OCI-LY3 (cell line): Measurements from ENCODE around the gene MRPL52.

Experiments
- H2AFZ ChIP-seq: fragments of 200-600, 300-600 bp; shearing (Covaris generic); 2 replicates; pipeline ENCODE4 v1.6.0; 2014; ENCODE audit warnings: antibody characterized with exemption, low read depth, low read length
- H3K27ac ChIP-seq: fragments of 200-600, 300-600 bp; sonication (generic); 2 replicates; pipeline ENCODE4 v1.5.1; 2014; ENCODE audit warnings: mild to moderate bottlenecking, low read length, moderate library complexity, mixed read lengths
- H3K27me3 ChIP-seq: fragments of 200-600, 300-600 bp; sonication (generic); 2 replicates; pipeline ENCODE4 v1.6.1; 2014; ENCODE audit warnings: low read depth, low read length, mixed read lengths
- H3K36me3 ChIP-seq: fragments of 200-600, 300-600 bp; sonication (generic); replicated peaks from 2 replicates; pipeline ENCODE3; 2014; ENCODE audit warnings: low read depth, low read length, mixed read lengths
- H3K4me1 ChIP-seq: fragments of 300-600, 200-600 bp; sonication (generic); 2 replicates; pipeline ENCODE4 v1.6.1; 2014; ENCODE audit warnings: low read length, mixed read lengths
- H3K4me2 ChIP-seq: fragments of 200-600, 300-600 bp; sonication (generic); 2 replicates; pipeline ENCODE4 v1.6.1; 2014; ENCODE audit warnings: low read length, mixed read lengths
- H3K4me3 ChIP-seq: fragments of 300-600, 200-600 bp; sonication (generic); 2 replicates; pipeline ENCODE4 v1.5.1; 2014; ENCODE audit warnings: antibody characterized with exemption, mild to moderate bottlenecking, low read length, moderate library complexity
- H3K79me2 ChIP-seq: fragments of 300-600, 200-600 bp; shearing (Covaris generic); 2 replicates; pipeline ENCODE4 v1.6.1; 2014; ENCODE audit warnings: mild to moderate bottlenecking, low read length, mixed read lengths
- H3K9ac ChIP-seq: fragments of 300-600, 200-600 bp; shearing (Covaris generic); 2 replicates; pipeline ENCODE4 v1.6.0; 2014; ENCODE audit warnings: mild to moderate bottlenecking, low read length, moderate library complexity
- H3K9me3 ChIP-seq: fragments of 200-600, 300-600 bp; shearing (Covaris generic); 2 replicates; pipeline ENCODE4 v1.6.1; 2014; ENCODE audit warnings: low read length, mixed read lengths; ENCODE audit not compliant: insufficient read depth
- H4K20me1 ChIP-seq: fragments of 200-600, 300-600 bp; sonication (generic); 2 replicates; pipeline ENCODE4 v1.6.1; 2016; ENCODE audit warnings: low read length, mixed read lengths; ENCODE audit not compliant: insufficient read depth
- EZH2phosphoT487 ChIP-seq: fragments of 200-600 bp; shearing (Covaris generic); IDR thresholded peaks from 2 replicates; pipeline ENCODE4 v1.6.1; 2018; ENCODE audit warnings: antibody characterized with exemption, mixed run types, low read depth
- TF ChIP-seq, protein P1 (sequence below): fragments of 200-600, 300-600 bp; sonication (generic); IDR thresholded peaks from 2 replicates; pipeline ENCODE4 v1.5.1; 2014; ENCODE audit warnings: antibody characterized with exemption, low read length, low read depth

The MRPL52 gene

GRCh38 chr14:22871224-22872032, 41.7 kb downstream of the MRPL52 start, which contains the start of gene LRP10:
Gene LRP10 (plus strand): TSS chr14:22871740. CDS start chr14:22872304, 564 bp downstream.
- H3K79me2 ChIP-seq = peaks cover 13% of the 10 kb centered on the region; the same call in 1 of the 2 replicates
- peak within 1 kb of the TSS; percentile 93 for H3K27ac ChIP-seq
- peak within 1 kb of the TSS; percentile 91 for H3K9ac ChIP-seq
- peaks cover 24% of the 10 kb centered on the region for H3K36me3 ChIP-seq
- H3K4me2 ChIP-seq = peak within 1 kb of the TSS; percentile 90
- no peak for TF ChIP-seq EZH2phosphoT487
- TF ChIP-seq, protein P1, sequence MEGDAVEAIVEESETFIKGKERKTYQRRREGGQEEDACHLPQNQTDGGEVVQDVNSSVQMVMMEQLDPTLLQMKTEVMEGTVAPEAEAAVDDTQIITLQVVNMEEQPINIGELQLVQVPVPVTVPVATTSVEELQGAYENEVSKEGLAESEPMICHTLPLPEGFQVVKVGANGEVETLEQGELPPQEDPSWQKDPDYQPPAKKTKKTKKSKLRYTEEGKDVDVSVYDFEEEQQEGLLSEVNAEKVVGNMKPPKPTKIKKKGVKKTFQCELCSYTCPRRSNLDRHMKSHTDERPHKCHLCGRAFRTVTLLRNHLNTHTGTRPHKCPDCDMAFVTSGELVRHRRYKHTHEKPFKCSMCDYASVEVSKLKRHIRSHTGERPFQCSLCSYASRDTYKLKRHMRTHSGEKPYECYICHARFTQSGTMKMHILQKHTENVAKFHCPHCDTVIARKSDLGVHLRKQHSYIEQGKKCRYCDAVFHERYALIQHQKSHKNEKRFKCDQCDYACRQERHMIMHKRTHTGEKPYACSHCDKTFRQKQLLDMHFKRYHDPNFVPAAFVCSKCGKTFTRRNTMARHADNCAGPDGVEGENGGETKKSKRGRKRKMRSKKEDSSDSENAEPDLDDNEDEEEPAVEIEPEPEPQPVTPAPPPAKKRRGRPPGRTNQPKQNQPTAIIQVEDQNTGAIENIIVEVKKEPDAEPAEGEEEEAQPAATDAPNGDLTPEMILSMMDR = no peak
- no peaks in the 10 kb centered on the region for H3K9me3 ChIP-seq
- peak within 1 kb of the TSS; percentile 79 for H3K4me3 ChIP-seq
- H2AFZ ChIP-seq = peak within 1 kb of the TSS; percentile 65; the same call in 1 of the 2 replicates
- no peaks in the 10 kb centered on the region for H3K27me3 ChIP-seq
- H4K20me1 ChIP-seq = peaks cover 4% of the 10 kb centered on the region; the same call in 1 of the 2 replicates
- peaks cover 15% of the 10 kb centered on the region for H3K4me1 ChIP-seq

DNA sequence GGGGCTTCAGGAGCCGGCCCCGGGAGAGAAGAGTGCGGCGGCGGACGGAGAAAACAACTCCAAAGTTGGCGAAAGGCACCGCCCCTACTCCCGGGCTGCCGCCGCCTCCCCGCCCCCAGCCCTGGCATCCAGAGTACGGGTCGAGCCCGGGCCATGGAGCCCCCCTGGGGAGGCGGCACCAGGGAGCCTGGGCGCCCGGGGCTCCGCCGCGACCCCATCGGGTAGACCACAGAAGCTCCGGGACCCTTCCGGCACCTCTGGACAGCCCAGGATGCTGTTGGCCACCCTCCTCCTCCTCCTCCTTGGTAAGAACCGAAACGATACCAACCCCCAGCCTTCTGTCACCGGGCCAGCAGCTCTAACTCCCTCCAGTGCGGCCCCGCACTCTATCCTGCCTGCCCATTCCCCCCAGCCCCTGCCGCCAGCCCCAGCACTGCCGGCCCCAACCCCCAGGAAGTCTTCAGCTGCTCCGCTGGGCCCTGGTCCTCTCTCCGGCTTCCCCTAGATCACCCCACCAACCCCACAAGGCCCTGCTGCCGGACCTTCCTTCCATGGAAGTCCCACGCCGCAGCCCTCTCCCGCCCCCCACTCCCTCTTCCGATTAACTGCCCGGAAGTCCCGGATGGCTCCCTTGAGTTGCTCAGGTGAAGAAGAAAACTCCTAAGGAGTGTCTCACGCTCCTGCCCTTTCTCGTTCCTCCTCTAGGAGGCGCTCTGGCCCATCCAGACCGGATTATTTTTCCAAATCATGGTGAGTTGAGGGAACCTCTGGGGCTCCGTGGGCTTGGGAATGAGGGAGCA, 42.5 kb downstream of the MRPL52 start:
- H2AFZ ChIP-seq = peak overlapping the region; percentile 65; the same call in 1 of the 2 replicates
- H3K79me2 ChIP-seq = peaks cover 13% of the 10 kb centered on the region; the same call in 1 of the 2 replicates

DNA sequence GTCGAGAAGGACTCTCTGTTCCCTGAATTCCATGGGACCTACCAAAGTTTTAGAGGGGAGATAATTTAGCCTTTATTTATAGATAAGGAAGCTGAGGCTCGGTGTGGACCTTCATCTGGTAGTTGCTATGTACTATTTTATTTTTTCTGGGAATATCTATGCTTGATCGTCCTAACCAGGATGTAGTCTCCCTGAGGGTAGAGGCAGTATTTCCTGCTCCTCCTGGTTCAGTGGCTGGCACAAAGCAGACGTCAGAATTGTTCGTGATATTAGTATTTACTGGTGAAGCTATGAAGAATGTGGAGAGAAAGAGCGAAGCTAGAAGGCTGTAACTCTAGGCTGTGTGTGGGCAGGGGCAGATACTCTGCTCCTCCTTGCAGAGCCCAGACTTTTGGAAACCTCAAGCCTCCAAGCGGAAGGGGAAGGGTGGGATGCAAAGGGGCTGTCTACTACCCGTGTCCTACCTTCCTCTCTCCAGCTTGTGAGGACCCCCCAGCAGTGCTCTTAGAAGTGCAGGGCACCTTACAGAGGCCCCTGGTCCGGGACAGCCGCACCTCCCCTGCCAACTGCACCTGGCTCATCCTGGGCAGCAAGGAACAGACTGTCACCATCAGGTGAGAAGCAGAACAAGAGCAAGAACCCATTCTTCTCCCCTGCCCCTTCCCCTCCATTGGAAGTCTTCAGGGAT, 43.3 kb downstream of the MRPL52 start:
- peaks cover 31% of the 10 kb centered on the region for H3K36me3 ChIP-seq
- peak overlapping the region; percentile 91 for H3K9ac ChIP-seq
- peaks cover 13% of the 10 kb centered on the region; the same call in 1 of the 2 replicates for H3K79me2 ChIP-seq
- H3K4me2 ChIP-seq = peak overlapping the region; percentile 90
- peaks cover 15% of the 10 kb centered on the region for H3K4me1 ChIP-seq
- no peaks in the 10 kb centered on the region for H3K9me3 ChIP-seq
- peaks cover 4% of the 10 kb centered on the region; the same call in 1 of the 2 replicates for H4K20me1 ChIP-seq
- H3K4me3 ChIP-seq = peak overlapping the region; percentile 79
- no peak overlapping the region for H2AFZ ChIP-seq
- no peaks in the 10 kb centered on the region for H3K27me3 ChIP-seq
- H3K27ac ChIP-seq = no peak overlapping the region
- no peak for TF ChIP-seq EZH2phosphoT487
- TF ChIP-seq, protein P1 = no peak

More for the DNA sequence above, 42.5 kb downstream of the MRPL52 start:
- TF ChIP-seq, protein P1 = peak; percentile 90
- TF ChIP-seq EZH2phosphoT487 = no peak
- H4K20me1 ChIP-seq = peaks cover 4% of the 10 kb centered on the region; the same call in 1 of the 2 replicates
- H3K27ac ChIP-seq = peak overlapping the region; percentile 93
- H3K9me3 ChIP-seq = no peaks in the 10 kb centered on the region
- H3K4me2 ChIP-seq = peak overlapping the region; percentile 90
- H3K4me3 ChIP-seq = peak overlapping the region; percentile 79
- peaks cover 26% of the 10 kb centered on the region for H3K36me3 ChIP-seq
- H3K27me3 ChIP-seq = no peaks in the 10 kb centered on the region
- peaks cover 15% of the 10 kb centered on the region for H3K4me1 ChIP-seq
- H3K9ac ChIP-seq = peak overlapping the region; percentile 91
